ENCODE measurements around the gene OR10P1.

DNA sequence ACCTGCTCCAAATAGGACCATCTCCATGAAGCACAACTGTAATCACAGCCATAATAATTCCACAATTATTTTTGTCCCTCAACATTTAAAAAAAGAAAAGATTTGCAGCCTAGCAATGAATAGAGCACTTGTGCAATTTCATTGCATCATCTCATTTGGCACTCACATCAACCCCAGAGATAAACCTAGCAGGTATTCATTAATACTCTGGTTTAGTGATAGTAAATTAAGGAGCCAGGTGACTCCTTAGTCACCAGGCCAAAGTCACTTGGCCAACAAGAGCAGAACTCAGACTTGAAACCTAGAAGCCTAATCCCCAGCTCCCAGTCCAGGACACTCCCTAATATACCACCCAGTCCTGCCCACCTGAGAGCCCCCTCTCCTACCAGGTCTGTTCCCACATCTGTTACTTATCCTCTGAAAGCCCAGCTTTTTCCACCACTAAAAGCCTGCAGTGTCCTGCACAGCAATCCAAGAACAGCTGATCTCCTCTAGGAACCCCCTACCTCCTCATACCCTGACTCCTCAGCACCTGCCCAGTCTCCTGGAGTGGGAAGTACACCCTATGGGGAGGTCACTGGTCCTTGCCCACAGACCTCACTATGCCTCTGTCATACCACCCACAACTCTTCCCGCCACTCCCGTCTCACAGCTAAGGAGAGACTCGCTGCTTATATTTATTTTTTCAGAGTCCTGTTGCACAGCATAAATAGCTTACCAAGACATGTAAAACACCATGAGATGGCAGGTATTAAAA lies 22.1 kb downstream of the OR10P1 start:
- TF ChIP-seq, protein P1, sequence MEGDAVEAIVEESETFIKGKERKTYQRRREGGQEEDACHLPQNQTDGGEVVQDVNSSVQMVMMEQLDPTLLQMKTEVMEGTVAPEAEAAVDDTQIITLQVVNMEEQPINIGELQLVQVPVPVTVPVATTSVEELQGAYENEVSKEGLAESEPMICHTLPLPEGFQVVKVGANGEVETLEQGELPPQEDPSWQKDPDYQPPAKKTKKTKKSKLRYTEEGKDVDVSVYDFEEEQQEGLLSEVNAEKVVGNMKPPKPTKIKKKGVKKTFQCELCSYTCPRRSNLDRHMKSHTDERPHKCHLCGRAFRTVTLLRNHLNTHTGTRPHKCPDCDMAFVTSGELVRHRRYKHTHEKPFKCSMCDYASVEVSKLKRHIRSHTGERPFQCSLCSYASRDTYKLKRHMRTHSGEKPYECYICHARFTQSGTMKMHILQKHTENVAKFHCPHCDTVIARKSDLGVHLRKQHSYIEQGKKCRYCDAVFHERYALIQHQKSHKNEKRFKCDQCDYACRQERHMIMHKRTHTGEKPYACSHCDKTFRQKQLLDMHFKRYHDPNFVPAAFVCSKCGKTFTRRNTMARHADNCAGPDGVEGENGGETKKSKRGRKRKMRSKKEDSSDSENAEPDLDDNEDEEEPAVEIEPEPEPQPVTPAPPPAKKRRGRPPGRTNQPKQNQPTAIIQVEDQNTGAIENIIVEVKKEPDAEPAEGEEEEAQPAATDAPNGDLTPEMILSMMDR (IDR thresholded peaks at IDR 0.05; ENCODE audit: low read length) = no peak
- TF ChIP-seq EZH2 (optimal IDR thresholded peaks at IDR 0.05; ENCODE audit: low read depth, low read length) (no peak), EZH2phosphoT487 (IDR thresholded peaks at IDR 0.05; ENCODE audit: low read length) (no peak)

All from MM.1S (cell line).